GM12892 (cell line): ENCODE results near the gene NRXN3.

Source experiments
- POLR2A ChIP-seq: IDR thresholded peaks from 2 replicates; pipeline ENCODE4 v1.6.1; 2011; ENCODE audit warnings: low read depth, low read length, control low read depth
- POLR2AphosphoS5 ChIP-seq: IDR thresholded peaks from 2 replicates; pipeline ENCODE4 v1.6.1; 2011; ENCODE audit warnings: low read depth, low read length, control low read depth

DNA sequence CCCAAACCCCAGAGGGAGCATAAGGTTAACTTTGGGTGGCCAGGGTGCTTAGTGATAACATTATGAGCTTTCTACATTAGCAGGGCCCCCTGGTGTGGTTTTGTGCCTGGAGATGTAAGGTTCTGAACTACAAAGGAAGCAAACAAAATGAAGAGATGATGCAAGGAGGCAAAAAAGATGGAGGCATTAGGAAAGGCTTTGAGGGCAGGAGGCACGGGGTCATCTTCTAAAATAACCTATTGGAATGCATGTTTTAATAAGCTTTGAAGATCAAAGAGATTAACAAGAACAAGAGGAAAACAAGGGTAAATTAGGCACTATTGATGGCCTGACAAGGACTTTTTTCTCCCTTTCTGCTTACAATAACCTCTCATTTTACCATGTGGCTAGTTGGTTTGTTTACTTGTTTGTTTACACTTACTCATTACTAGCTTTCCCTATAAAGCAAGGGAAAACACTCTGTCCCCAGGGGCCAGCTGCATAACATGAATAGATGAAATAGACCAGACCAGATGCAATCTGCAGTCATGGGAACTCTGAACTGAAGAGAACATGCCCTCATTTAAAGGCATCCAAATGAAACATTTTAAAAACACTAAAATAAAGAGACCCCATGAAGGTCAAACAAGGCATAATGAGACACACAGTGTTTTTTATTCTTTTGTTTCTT, 1650.8 kb downstream of the NRXN3 start:
- TF ChIP-seq POLR2AphosphoS5, result no peak
- TF ChIP-seq POLR2A, result no peak
